ENCODE data around the gene NUPR2. TPM values are rescaled to one million over a fixed set of nuclear protein-coding genes. Genes with fewer than 3 reads are reported as not detected.
"Not testable (repeated sequence)": the region's sequence is repeated elsewhere in the genome, so short reads cannot be mapped to it uniquely, and the experiment has no call there.

The NUPR2 gene
- total RNA-seq, 6 donors from 2014 or later, result 0.89 to 9.1 (median 1.4) TPM; not detected in 1

GRCh38 chr7:56079450-56080185, 36.6 kb downstream of the NUPR2 start:
- Histone ChIP-seq H3K27ac (peak overlapping the region; percentile 32 to 52 (median 46)), H3K4me1 (peaks cover 1 to 12% (median 9%) of the 10 kb centered on the region in 4 donors), H3K9me3 (no peaks in the 10 kb centered on the region), H3K36me3 (peaks cover 3 to 36% (median 25%) of the 10 kb centered on the region in 4 donors), H3K27me3 (no peaks in the 10 kb centered on the region), H3K4me3 (no peak overlapping the region)
- DNase-seq (peak; percentile 34 to 88), ATAC-seq (ENCODE audit: low FRiP score in 2 of 2) (peak; percentile 23 to 48)
- 53 to 57% methylated on average over 11 to 12 of the region's 12 CpGs for WGBS, 2 donors
- TF ChIP-seq POLR2AphosphoS5 (IDR thresholded peaks at IDR 0.05) (peak in 1 of 2 donors; percentile 33), CTCF (IDR thresholded peaks at IDR 0.05) (peak; percentile 37 to 53 (median 44)), EP300 (IDR thresholded peaks at IDR 0.05) (no peak), POLR2A (IDR thresholded peaks at IDR 0.05) (no peak)

DNA sequence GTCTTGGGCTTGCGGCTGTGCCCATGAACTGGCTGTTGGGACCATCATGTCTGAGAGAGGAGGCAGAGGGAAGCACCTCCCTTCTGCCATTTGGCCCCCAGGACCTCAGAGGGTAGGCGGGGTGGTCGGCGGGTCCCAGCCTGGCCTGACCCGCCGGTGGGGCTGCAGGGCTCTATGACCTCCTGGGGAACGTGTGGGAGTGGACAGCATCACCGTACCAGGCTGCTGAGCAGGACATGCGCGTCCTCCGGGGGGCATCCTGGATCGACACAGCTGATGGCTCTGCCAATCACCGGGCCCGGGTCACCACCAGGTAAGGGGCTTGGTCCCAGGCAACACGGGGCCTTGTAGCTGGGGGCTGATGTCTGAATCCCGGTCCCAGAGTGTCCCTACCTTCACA, 38.0 kb downstream of the NUPR2 start:
- H3K27ac ChIP-seq, result no peak overlapping the region
- TF ChIP-seq POLR2AphosphoS5 (IDR thresholded peaks at IDR 0.05), result no peak
- TF ChIP-seq POLR2A (IDR thresholded peaks at IDR 0.05), result no peak
- no peak for TF ChIP-seq CTCF (IDR thresholded peaks at IDR 0.05)
- no peak for TF ChIP-seq EP300 (IDR thresholded peaks at IDR 0.05)

DNA sequence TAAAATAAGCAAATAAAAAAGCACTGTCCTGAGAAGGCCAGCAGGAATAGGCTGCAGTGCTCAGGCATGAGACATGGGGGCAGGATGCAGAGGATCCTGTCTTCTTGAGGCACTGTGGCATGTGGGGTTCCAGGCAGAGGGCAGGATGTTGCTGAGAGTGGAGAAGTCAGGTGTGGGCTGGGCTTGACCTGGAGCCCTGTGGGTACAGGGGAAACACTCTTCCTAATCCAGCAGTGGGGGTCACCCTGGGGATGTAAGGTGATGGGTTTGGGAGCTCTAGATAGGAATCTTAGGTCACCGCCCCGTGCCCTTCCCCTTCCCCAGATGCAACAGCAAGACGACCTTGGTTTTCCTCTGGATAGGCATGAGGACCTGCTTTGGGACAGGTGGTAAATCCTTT, 38.5 kb downstream of the NUPR2 start:
- no peak overlapping the region for H3K27ac ChIP-seq
- ATAC-seq (ENCODE audit: low FRiP score in 2 of 2) (no peak), DNase-seq (peak in 1 of 2 donors; percentile 8)
- WGBS, 2 donors, result 80 to 90% methylated on average over 1 to 3 of the region's 3 CpGs
- peaks cover 3 to 43% (median 29%) of the 10 kb centered on the region in 4 donors for H3K36me3 ChIP-seq
- TF ChIP-seq POLR2A (IDR thresholded peaks at IDR 0.05) (no peak), EP300 (IDR thresholded peaks at IDR 0.05) (no peak), POLR2AphosphoS5 (IDR thresholded peaks at IDR 0.05) (no peak), CTCF (IDR thresholded peaks at IDR 0.05) (no peak)
- H3K4me3 ChIP-seq, result no peak overlapping the region
- H3K9me3 ChIP-seq, result no peaks in the 10 kb centered on the region
- peaks cover 4 to 15% (median 8%) of the 10 kb centered on the region in 4 donors for H3K4me1 ChIP-seq
- H3K27me3 ChIP-seq, result no peaks in the 10 kb centered on the region

More for the DNA sequence above, 38.0 kb downstream of the NUPR2 start:
- no peak for ATAC-seq (ENCODE audit: low FRiP score in 2 of 2)
- peak; percentile 18 to 75 for DNase-seq
- Histone ChIP-seq H3K4me1 (peaks cover 4 to 15% (median 8%) of the 10 kb centered on the region in 4 donors), H3K4me3 (no peak overlapping the region), H3K27me3 (no peaks in the 10 kb centered on the region), H3K9me3 (no peaks in the 10 kb centered on the region), H3K36me3 (peaks cover 3 to 38% (median 27%) of the 10 kb centered on the region in 4 donors)
- WGBS, 2 donors, result 94 to 97% methylated on average over 11 to 14 of the region's 16 CpGs

GRCh38 chr7:56074371-56074791, 41.8 kb downstream of the NUPR2 start:
- ATAC-seq (ENCODE audit: low FRiP score in 2 of 2) (peak; percentile 95 to 97), DNase-seq (peak in 1 of 2 donors; percentile 91)
- whole genome bisulfite sequencing, 2 donors, result 14 to 27% methylated on average over 18 to 19 of the region's 19 CpGs
- H3K36me3 ChIP-seq, result peaks cover 10 to 54% (median 31%) of the 10 kb centered on the region in 4 donors
- peak overlapping the region in 1 of 4 donors; percentile 36 for H3K27ac ChIP-seq
- H3K4me3 ChIP-seq, result no peak overlapping the region
- peak in 1 of 4 donors; percentile 8 for TF ChIP-seq POLR2A (IDR thresholded peaks at IDR 0.05)
- TF ChIP-seq EP300 (IDR thresholded peaks at IDR 0.05), result no peak
- TF ChIP-seq POLR2AphosphoS5 (IDR thresholded peaks at IDR 0.05), result no peak
- peak; percentile 82 to 91 (median 88) for TF ChIP-seq CTCF (IDR thresholded peaks at IDR 0.05)
- no peaks in the 10 kb centered on the region for H3K27me3 ChIP-seq
- no peaks in the 10 kb centered on the region for H3K9me3 ChIP-seq
- H3K4me1 ChIP-seq, result peaks cover 3 to 10% (median 4%) of the 10 kb centered on the region in 4 donors

GRCh38 chr7:56066376-56066775, 49.8 kb downstream of the NUPR2 start:
- H3K27ac ChIP-seq; ATAC-seq (ENCODE audit: low FRiP score in 2 of 2); H3K9me3 ChIP-seq; H3K4me3 ChIP-seq; H3K27me3 ChIP-seq: not testable (repeated sequence)
- peaks cover 8 to 16% (median 10%) of the 10 kb centered on the region in 4 donors for H3K4me1 ChIP-seq
- WGBS, 2 donors, result 93 to 97% methylated on average over 13 of the region's 13 CpGs
- DNase-seq, result peak in 1 of 2 donors; percentile 3
- H3K36me3 ChIP-seq, result peaks cover 11 to 53% (median 25%) of the 10 kb centered on the region in 4 donors

Data from upper lobe of left lung (tissue), 6 donors.